HL-60 (cell line): ENCODE data around the gene GFOD2.

ENCODE experiments used
- SPI1 ChIP-seq: IDR thresholded peaks from 2 replicates; pipeline ENCODE4 v1.6.1; 2012; ENCODE audit warnings: low read depth, mild to moderate bottlenecking, borderline replicate concordance
- TF ChIP-seq, protein P1 (sequence below): IDR thresholded peaks from one replicate; pipeline ENCODE4 v1.5.1; 2011; ENCODE audit warnings: low read length, control low read depth, inconsistent platforms; ENCODE audit not compliant: insufficient read depth

DNA sequence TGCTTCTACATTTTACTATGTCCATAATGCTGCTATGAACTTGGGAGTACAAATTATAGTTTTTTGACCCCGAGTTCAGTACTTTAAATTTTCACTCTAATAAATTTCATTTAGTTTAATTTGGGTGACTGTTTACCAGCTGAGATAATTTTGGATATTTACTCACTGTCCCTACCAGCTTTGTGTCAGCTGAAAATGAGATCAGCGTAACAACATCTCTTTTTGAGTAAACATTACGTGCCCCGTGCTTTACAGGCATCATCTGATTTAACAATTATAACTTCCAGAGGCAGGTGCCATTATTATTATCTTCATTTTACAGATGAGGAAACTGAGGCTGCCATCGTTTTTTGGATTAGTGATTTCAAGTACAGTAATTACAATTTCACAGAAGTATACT is 15.0 kb downstream of the GFOD2 start:
- TF ChIP-seq, protein P1, sequence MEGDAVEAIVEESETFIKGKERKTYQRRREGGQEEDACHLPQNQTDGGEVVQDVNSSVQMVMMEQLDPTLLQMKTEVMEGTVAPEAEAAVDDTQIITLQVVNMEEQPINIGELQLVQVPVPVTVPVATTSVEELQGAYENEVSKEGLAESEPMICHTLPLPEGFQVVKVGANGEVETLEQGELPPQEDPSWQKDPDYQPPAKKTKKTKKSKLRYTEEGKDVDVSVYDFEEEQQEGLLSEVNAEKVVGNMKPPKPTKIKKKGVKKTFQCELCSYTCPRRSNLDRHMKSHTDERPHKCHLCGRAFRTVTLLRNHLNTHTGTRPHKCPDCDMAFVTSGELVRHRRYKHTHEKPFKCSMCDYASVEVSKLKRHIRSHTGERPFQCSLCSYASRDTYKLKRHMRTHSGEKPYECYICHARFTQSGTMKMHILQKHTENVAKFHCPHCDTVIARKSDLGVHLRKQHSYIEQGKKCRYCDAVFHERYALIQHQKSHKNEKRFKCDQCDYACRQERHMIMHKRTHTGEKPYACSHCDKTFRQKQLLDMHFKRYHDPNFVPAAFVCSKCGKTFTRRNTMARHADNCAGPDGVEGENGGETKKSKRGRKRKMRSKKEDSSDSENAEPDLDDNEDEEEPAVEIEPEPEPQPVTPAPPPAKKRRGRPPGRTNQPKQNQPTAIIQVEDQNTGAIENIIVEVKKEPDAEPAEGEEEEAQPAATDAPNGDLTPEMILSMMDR: no peak
- no peak for TF ChIP-seq SPI1
